Keratinocyte (primary cell): ENCODE results near the gene GXYLT1.

Experiments used
- EZH2 ChIP-seq: IDR thresholded peaks from one replicate; pipeline ENCODE4 v1.6.1; 2012; ENCODE audit warnings: inconsistent platforms, mild to moderate bottlenecking, low read length, moderate library complexity
- TF ChIP-seq, protein P1 (sequence below), 3 experiments: IDR thresholded peaks in 1 of 3; conservative IDR thresholded peaks in 1 of 3; optimal IDR thresholded peaks in 1 of 3; 2 replicates in 2 of 3; 3 replicates in 1 of 3; pipeline versions ENCODE3 to v1.5.1; 2011; ENCODE audit warnings: low read length in 3 of 3, mild to moderate bottlenecking in 3 of 3, moderate library complexity in 2 of 3, control low read depth in 1 of 3, inconsistent platforms in 1 of 3; ENCODE audit not compliant: insufficient read depth in 2 of 3; ENCODE audit errors: extremely low read depth in 1 of 3

DNA sequence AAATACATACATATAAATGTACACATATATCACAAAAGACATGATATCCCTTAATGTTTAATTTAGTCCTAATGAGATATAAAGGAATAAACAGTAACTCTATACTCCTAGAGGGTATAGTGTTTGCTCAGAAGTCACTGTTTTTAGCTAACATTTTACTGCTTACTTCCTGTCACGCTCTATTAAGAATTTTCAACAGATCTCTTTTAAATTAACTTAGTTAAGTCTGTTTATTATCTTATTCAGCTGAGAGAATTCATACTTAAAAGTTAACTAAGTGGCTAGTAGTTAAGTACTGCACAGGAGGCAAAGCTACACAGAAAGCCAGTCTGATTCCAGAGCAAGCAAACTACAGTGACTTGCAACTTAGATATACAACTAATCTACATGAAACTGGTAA is 39.9 kb downstream of the GXYLT1 start:
- TF ChIP-seq, protein P1, sequence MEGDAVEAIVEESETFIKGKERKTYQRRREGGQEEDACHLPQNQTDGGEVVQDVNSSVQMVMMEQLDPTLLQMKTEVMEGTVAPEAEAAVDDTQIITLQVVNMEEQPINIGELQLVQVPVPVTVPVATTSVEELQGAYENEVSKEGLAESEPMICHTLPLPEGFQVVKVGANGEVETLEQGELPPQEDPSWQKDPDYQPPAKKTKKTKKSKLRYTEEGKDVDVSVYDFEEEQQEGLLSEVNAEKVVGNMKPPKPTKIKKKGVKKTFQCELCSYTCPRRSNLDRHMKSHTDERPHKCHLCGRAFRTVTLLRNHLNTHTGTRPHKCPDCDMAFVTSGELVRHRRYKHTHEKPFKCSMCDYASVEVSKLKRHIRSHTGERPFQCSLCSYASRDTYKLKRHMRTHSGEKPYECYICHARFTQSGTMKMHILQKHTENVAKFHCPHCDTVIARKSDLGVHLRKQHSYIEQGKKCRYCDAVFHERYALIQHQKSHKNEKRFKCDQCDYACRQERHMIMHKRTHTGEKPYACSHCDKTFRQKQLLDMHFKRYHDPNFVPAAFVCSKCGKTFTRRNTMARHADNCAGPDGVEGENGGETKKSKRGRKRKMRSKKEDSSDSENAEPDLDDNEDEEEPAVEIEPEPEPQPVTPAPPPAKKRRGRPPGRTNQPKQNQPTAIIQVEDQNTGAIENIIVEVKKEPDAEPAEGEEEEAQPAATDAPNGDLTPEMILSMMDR (optimal IDR thresholded peaks at IDR 0.05 in 1 of 3, IDR thresholded peaks at IDR 0.05 in 1 of 3, conservative IDR thresholded peaks at IDR 0.05 in 1 of 3; ENCODE audit: extremely low read depth in 1 of 3, insufficient read depth in 2 of 3, low read length in 3 of 3): no peak
- no peak for TF ChIP-seq EZH2
